DND-41 (cell line): ENCODE data around the gene MGME1.

Experiments used
- ATAC-seq: fragments of 200-7000 bp; cut with Tn5 transposase; 3 replicates; pipeline ENCODE4 v1.9.1; 2021; ENCODE audit warnings: low read depth; ENCODE audit not compliant: insufficient read depth
- DNase-seq: peaks from one replicate; pipeline ENCODE4 v3.0.0-alpha.2; 2020
- H2AFZ ChIP-seq: 2 replicates; pipeline ENCODE4 v1.6.0; 2012; ENCODE audit warnings: low read depth, low read length
- H3K27ac ChIP-seq: 2 replicates; pipeline ENCODE4 v1.5.1; 2012; ENCODE audit warnings: low read length, inconsistent platforms
- H3K27me3 ChIP-seq: fragments of 200-600 bp; sonication (generic); 2 replicates; pipeline ENCODE4 v1.6.0; 2012; ENCODE audit warnings: low read length, mild to moderate bottlenecking, inconsistent platforms; ENCODE audit not compliant: insufficient read depth, poor library complexity
- H3K36me3 ChIP-seq: 2 replicates; pipeline ENCODE4 v1.5.1; 2012; ENCODE audit warnings: low read length, inconsistent platforms; ENCODE audit not compliant: insufficient read depth
- H3K4me1 ChIP-seq: 2 replicates; pipeline ENCODE4 v1.5.1; 2012; ENCODE audit warnings: mild to moderate bottlenecking, low read length; ENCODE audit not compliant: insufficient read depth
- H3K4me2 ChIP-seq: 2 replicates; pipeline ENCODE4 v1.6.0; 2012; ENCODE audit warnings: mild to moderate bottlenecking, moderate library complexity, low read length, inconsistent platforms; ENCODE audit not compliant: insufficient read depth
- H3K4me3 ChIP-seq, 2 experiments: fragments of 200-600 bp in 1 of 2; shearing (Covaris generic) in 1 of 2; 2 replicates each; pipeline ENCODE4 v1.5.1; 2012 to 2016; ENCODE audit warnings: inconsistent platforms in 2 of 2, low read length in 2 of 2, mild to moderate bottlenecking in 2 of 2, low read depth in 1 of 2, moderate library complexity in 1 of 2
- H3K79me2 ChIP-seq: 2 replicates; pipeline ENCODE4 v1.6.0; 2012; ENCODE audit warnings: low read length, inconsistent platforms; ENCODE audit not compliant: insufficient read depth
- H3K9ac ChIP-seq: 2 replicates; pipeline ENCODE4 v1.6.0; 2012; ENCODE audit warnings: low read depth, mild to moderate bottlenecking, inconsistent platforms, low read length, moderate library complexity
- H3K9me3 ChIP-seq: 2 replicates; pipeline ENCODE4 v1.5.1; 2012; ENCODE audit warnings: low read length, moderate library complexity, mild to moderate bottlenecking, inconsistent platforms; ENCODE audit not compliant: insufficient read depth, severe bottlenecking
- H4K20me1 ChIP-seq: 2 replicates; pipeline ENCODE4 v1.6.0; 2012; ENCODE audit warnings: low read length; ENCODE audit not compliant: insufficient read depth
- EZH2 ChIP-seq: IDR thresholded peaks from 3 replicates; pipeline ENCODE4 v1.6.1; 2012; ENCODE audit warnings: borderline replicate concordance, low read depth, mild to moderate bottlenecking, moderate library complexity, low read length, inconsistent platforms; ENCODE audit not compliant: severe bottlenecking
- TF ChIP-seq, protein P1 (sequence below): IDR thresholded peaks from 2 replicates; pipeline ENCODE4 v1.5.1; 2012; ENCODE audit warnings: borderline replicate concordance, low read length, moderate library complexity, mild to moderate bottlenecking; ENCODE audit not compliant: poor library complexity, severe bottlenecking; ENCODE audit errors: extremely low read depth

Gene MGME1

DNA sequence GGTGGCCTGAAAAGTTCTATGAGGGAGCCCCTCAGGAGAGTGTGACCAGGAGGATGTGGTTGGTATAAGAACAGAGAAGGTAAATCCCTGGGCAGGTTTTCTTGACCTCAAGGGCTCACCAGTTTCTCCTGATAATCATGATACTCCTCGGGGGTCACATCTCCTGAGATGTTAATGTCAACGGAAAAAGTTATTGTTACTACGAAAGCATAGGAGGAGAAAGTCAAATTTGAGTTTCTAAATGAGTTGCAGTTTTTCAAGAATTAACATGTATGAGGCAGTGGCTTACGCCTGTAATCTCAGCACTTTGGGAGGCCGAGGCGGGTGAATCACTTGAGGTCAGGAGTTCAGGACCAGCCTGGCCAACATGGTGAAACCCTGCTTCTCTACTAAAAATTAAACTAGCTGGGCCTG lies 23.4 kb downstream of the MGME1 start:
- DNase-seq: no peak
- no peak for TF ChIP-seq EZH2
- no peak overlapping the region for H2AFZ ChIP-seq
- H3K79me2 ChIP-seq: peaks cover 15% of the 10 kb centered on the region
- no peak overlapping the region for H3K4me2 ChIP-seq
- H3K27ac ChIP-seq: no peak overlapping the region
- peaks cover 42% of the 10 kb centered on the region for H3K36me3 ChIP-seq
- peaks cover 8% of the 10 kb centered on the region for H4K20me1 ChIP-seq
- no peak overlapping the region for H3K9ac ChIP-seq
- 0 out of 3 replicates have a peak, but pooled peaks have one; percentile 6 for ATAC-seq
- no peaks in the 10 kb centered on the region for H3K4me1 ChIP-seq
- H3K4me3 ChIP-seq: no peak overlapping the region
- H3K9me3 ChIP-seq: no peaks in the 10 kb centered on the region
- H3K27me3 ChIP-seq: no peaks in the 10 kb centered on the region

DNA sequence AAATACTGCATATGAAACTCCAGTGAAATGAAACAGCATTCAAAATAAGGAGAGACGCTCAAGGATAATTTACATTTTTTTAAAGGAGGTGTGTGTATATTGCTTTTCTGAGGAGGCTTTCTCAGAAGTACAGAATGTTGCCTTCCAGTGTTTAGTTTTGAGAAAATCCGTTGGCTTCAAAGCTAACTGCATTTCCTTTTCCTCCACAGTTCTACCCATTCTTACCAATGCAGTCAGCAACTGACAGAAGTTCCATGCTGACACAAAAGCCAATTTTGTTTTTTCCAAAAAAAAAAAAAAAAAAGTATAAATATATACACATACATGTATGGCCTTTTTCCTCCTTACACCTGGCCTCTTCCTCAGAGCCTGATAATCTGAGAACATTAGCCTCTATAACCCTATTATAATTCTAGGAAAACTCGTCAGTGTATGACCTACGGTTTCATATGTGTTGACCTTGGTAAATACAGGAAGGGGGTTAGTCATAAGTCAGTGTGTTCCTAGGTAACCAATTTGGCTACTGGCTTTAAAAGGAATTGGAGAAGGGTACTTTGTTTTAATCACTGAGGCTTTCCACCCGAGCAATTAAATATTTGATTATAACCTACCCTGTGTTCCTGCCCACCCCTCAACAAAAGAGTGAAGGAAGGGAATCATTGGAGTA lies 24.2 kb downstream of the MGME1 start:
- 0 out of 3 replicates have a peak, but pooled peaks have one; percentile 38 for ATAC-seq
- no peaks in the 10 kb centered on the region for H3K27me3 ChIP-seq
- H4K20me1 ChIP-seq: peaks cover 7% of the 10 kb centered on the region
- no peaks in the 10 kb centered on the region for H3K9me3 ChIP-seq
- H3K4me1 ChIP-seq: no peaks in the 10 kb centered on the region
- H3K4me2 ChIP-seq: no peak overlapping the region
- H3K36me3 ChIP-seq: peaks cover 35% of the 10 kb centered on the region
- no peak overlapping the region for H3K27ac ChIP-seq
- no peak for DNase-seq
- peaks cover 7% of the 10 kb centered on the region for H3K79me2 ChIP-seq
- H3K9ac ChIP-seq: no peak overlapping the region
- H2AFZ ChIP-seq: no peak overlapping the region
- no peak overlapping the region for H3K4me3 ChIP-seq
- TF ChIP-seq EZH2: no peak
- TF ChIP-seq, protein P1, sequence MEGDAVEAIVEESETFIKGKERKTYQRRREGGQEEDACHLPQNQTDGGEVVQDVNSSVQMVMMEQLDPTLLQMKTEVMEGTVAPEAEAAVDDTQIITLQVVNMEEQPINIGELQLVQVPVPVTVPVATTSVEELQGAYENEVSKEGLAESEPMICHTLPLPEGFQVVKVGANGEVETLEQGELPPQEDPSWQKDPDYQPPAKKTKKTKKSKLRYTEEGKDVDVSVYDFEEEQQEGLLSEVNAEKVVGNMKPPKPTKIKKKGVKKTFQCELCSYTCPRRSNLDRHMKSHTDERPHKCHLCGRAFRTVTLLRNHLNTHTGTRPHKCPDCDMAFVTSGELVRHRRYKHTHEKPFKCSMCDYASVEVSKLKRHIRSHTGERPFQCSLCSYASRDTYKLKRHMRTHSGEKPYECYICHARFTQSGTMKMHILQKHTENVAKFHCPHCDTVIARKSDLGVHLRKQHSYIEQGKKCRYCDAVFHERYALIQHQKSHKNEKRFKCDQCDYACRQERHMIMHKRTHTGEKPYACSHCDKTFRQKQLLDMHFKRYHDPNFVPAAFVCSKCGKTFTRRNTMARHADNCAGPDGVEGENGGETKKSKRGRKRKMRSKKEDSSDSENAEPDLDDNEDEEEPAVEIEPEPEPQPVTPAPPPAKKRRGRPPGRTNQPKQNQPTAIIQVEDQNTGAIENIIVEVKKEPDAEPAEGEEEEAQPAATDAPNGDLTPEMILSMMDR: peak; percentile 2

DNA sequence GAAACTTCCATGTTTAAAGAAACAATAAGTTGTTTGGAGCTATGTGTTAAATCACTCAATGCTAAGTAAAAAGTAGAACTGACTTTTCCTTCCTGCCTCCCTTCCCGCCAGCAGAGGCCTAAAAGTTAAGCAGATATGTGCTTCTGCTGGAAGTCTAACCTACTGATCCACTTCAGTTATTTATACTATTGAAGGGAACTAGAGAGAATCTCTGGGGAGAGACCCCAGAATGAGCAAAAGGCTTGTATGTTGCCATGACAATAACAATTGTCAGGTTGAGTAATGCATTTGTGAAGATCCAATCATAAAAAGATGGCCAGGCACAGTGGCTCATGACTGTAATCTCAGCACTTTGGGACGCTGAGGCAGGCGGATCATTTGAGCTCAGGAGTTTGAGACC lies 24.7 kb downstream of the MGME1 start:
- H2AFZ ChIP-seq: no peak overlapping the region
- H3K4me1 ChIP-seq: no peaks in the 10 kb centered on the region
- peaks cover 3% of the 10 kb centered on the region; the same call in 1 of the 2 replicates for H4K20me1 ChIP-seq
- no peak for TF ChIP-seq EZH2
- TF ChIP-seq, protein P1: no peak
- no peak overlapping the region for H3K4me3 ChIP-seq
- no peak overlapping the region for H3K27ac ChIP-seq
- peaks cover 30% of the 10 kb centered on the region for H3K36me3 ChIP-seq
- DNase-seq: no peak
- peaks cover 3% of the 10 kb centered on the region; the same call in 1 of the 2 replicates for H3K79me2 ChIP-seq
- no peak overlapping the region for H3K9ac ChIP-seq
- no peaks in the 10 kb centered on the region for H3K27me3 ChIP-seq
- H3K9me3 ChIP-seq: no peaks in the 10 kb centered on the region
- no peak for ATAC-seq
- H3K4me2 ChIP-seq: no peak overlapping the region

DNA sequence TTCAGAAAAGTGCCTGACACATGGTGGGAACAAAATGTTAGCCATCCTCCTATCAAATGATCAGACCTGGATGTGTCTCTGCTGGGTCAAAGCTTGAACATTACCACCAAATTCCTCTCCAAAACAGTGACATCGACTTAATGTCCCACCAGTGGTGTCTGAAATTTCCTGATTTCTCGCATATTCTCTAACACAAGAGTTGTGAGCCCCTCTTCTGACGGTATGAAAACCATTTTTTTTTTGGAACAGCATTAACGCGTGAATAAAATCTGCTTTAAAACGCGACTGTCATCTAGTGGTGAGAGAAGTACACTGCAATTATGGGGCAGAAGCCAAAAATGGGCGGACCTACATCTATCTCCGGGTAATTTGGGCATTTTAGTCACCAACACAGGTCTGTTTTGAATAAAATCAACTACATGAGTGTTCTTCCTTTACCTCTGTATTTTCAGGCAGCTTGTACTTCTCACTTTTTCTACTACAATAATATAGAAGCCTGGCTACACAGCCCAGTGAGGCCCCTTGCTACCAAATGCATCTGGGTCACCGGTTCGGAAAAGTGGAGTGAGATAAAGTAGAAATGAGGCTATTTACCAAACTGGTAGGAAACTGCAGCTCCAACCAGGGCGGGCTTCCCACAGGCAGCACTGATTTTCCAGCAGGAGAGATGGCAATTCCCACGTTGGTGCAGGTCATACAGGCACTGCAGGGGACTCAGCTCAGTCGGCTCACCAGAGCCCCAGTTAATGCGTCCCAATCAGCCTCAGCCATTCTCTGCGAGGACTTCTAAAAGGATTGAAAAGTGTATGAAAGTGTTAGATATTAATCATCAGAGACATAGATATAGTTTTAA lies 27.4 kb downstream of the MGME1 start:
- Histone ChIP-seq H4K20me1 (no peaks in the 10 kb centered on the region; the same call in 1 of the 2 replicates), H3K27ac (no peak overlapping the region), H3K27me3 (no peaks in the 10 kb centered on the region), H3K9me3 (no peaks in the 10 kb centered on the region), H2AFZ (no peak overlapping the region; the same call in 1 of the 2 replicates), H3K36me3 (0 out of 2 replicates have a peak, but pooled peaks cover 4% of the 10 kb centered on the region), H3K9ac (no peak overlapping the region), H3K4me3 (no peak overlapping the region), H3K4me1 (no peaks in the 10 kb centered on the region), H3K4me2 (no peak overlapping the region), H3K79me2 (no peaks in the 10 kb centered on the region)
- TF ChIP-seq EZH2: no peak
- TF ChIP-seq, protein P1: peak; percentile 98
- ATAC-seq (peak; percentile 76), DNase-seq (peak; percentile 54)
